Adrenal gland (tissue), 12 donors: ENCODE data around the gene FRMD3. TPM values are rescaled to one million over a fixed set of nuclear protein-coding genes. Genes with fewer than 3 reads are reported as not detected.
A peak's percentile ranks its signal among the peaks of the same experiment; 100 is the strongest.

Experiments used
- DNase-seq, 7 donors: peaks; one replicate each; pipeline ENCODE4 v3.0.0-alpha.2; 2019 to 2020
- H3K27ac ChIP-seq, 5 donors: fragments of 200-600 bp; sonication (generic) in 4 of 5; 1 replicate in 3 of 5; 2 replicates in 2 of 5; pipeline versions ENCODE4 v1.5.1 to v1.8.0; 2016 to 2020; ENCODE audit warnings: mild to moderate bottlenecking in 1 of 5
- H3K27me3 ChIP-seq: fragments of 200-600 bp; 2 replicates; pipeline ENCODE4 v1.8.0; 2021
- H3K36me3 ChIP-seq, 2 donors: fragments of 200-600 bp; replicated peaks in 1 of 2; 1 replicate in 1 of 2; 2 replicates in 1 of 2; pipeline versions ENCODE4 v1.5.1 to v1.8.0; 2018 to 2022
- H3K4me1 ChIP-seq, 2 donors: fragments of 200-600 bp; replicated peaks in 1 of 2; 1 replicate in 1 of 2; 2 replicates in 1 of 2; pipeline versions ENCODE4 v1.5.1 to v1.8.0; 2018 to 2021
- H3K4me3 ChIP-seq, 4 donors: fragments of 200-600 bp; sonication (generic) in 3 of 4; one replicate each; pipeline ENCODE4 v1.5.1; 2016 to 2018
- H3K9me3 ChIP-seq, 3 donors: fragments of 200-600 bp; sonication (generic) in 1 of 3; replicated peaks in 1 of 3; 1 replicate in 2 of 3; 2 replicates in 1 of 3; pipeline versions ENCODE4 v1.5.1 to v1.8.0; 2016 to 2021
- POLR2A ChIP-seq, 2 donors: fragments of 450-650 bp; IDR thresholded peaks; one replicate each; pipeline ENCODE4 v1.6.1; 2017; ENCODE audit warnings: antibody characterized with exemption in 2 of 2, mild to moderate bottlenecking in 2 of 2, moderate library complexity in 1 of 2
- WGBS, 4 donors: extraction: QIAGEN DNeasy Blood & Tissue Kit in 2 of 4; methylation state at CpG; one replicate each; pipeline versions ENCODE4 v1.1.5 to v1.1.7; 2013 to 2017; 5-methylcytosine and 5-hydroxymethylcytosine counted together
- intact Hi-C, 2 donors: fragments of 100-400 bp; cut with DNase I; formaldehyde crosslinking; loops; one replicate each; pipeline versions ENCODE4 v1.14.1 to v1.15.0; 2022 to 2023
- polyA plus RNA-seq, 3 donors: library from polyadenylated mRNA; stranded (reverse); fragments of 200-250 nt in 2 of 3; fragments of 350-450 nt in 1 of 3; fragmentation: Illumina TruSeq in 1 of 3; extraction: RNeasy Lipid Tissue Mini Kit (QIAGEN cat#74804) in 1 of 3; gene quantifications; one replicate each; pipeline ENCODE4 v1.2.3, GENCODE V29; 2013 to 2014
- total RNA-seq, 9 donors: library from RNA; depleted of rRNA in 4 of 9; stranded (reverse); fragments of >200 nt in 4 of 9; fragments of 120-200 nt in 1 of 9; fragmentation: NEBNext Ultra II Directional in 1 of 9; extraction: Animal tissue kit (Norgen Biotek cat#: 25700) in 1 of 9; gene quantifications; one replicate each; pipeline versions ENCODE4 v1.1.0 to v1.2.4, GENCODE V29; 2013 to 2023
- TF ChIP-seq, protein P1 (sequence below), 6 experiments: fragments of 450-650 bp in 4 of 6; fragments of 200-600 bp in 2 of 6; sonication (generic) in 1 of 6; IDR thresholded peaks; 1 replicate in 5 of 6; 2 replicates in 1 of 6; pipeline versions ENCODE4 v1.5.1 to v1.8.0; 2016 to 2021; ENCODE audit warnings: antibody characterized with exemption in 6 of 6, mild to moderate bottlenecking in 2 of 6, moderate library complexity in 1 of 6
- donor health status: healthy with polysubstance abuse.
- donor health status: Bipolar disorder and iron deficiency.
- donor health status: DM: yes; HTN: yes; CAD: no.
- donor health status: DM: no; HTN: no; CAD: no.
- donor health status: DM: no; HTN: no; CAD: no.
- donor health status: DM: yes; HTN: yes; CAD: no.

The FRMD3 gene
- total and polyA plus RNA-seq, 12 donors, result 1.8 to 32.9 (median 13.6) TPM

DNA sequence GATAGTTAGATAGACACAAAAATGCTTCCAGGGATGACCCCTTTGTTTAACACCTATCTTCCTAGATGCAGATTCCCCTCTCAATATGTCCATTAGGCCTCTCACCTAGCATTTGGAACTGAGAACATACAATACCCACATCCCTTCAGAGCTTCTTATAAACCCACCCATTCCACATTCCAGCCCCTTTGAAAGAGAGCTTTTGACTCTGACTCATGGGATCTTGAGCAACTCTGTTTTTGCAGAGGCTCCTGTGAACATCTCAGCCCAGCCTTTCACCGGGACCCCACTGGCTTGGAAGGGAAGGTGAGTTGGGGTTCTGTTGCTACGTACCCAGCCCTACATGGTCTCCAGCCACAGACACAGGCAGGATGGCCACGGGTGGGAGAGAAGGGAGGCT lies 195.5 kb downstream of the FRMD3 start:
- H3K27me3 ChIP-seq, result no peaks in the 10 kb centered on the region
- H3K4me3 ChIP-seq, result no peak overlapping the region
- TF ChIP-seq, protein P1, sequence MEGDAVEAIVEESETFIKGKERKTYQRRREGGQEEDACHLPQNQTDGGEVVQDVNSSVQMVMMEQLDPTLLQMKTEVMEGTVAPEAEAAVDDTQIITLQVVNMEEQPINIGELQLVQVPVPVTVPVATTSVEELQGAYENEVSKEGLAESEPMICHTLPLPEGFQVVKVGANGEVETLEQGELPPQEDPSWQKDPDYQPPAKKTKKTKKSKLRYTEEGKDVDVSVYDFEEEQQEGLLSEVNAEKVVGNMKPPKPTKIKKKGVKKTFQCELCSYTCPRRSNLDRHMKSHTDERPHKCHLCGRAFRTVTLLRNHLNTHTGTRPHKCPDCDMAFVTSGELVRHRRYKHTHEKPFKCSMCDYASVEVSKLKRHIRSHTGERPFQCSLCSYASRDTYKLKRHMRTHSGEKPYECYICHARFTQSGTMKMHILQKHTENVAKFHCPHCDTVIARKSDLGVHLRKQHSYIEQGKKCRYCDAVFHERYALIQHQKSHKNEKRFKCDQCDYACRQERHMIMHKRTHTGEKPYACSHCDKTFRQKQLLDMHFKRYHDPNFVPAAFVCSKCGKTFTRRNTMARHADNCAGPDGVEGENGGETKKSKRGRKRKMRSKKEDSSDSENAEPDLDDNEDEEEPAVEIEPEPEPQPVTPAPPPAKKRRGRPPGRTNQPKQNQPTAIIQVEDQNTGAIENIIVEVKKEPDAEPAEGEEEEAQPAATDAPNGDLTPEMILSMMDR (IDR thresholded peaks at IDR 0.05), result no peak
- TF ChIP-seq POLR2A (IDR thresholded peaks at IDR 0.05), result no peak
- H3K4me1 ChIP-seq, result peaks cover 5 to 10% of the 10 kb centered on the region in 2 donors
- DNase-seq, result no peak
- intact Hi-C loops, result no loop called here
- WGBS, 4 donors, result 90 to 96% (median 95%) methylated on average over 3 of the region's 3 CpGs
- no peak overlapping the region for H3K27ac ChIP-seq
- no peaks in the 10 kb centered on the region for H3K9me3 ChIP-seq
- no peaks in the 10 kb centered on the region for H3K36me3 ChIP-seq

DNA sequence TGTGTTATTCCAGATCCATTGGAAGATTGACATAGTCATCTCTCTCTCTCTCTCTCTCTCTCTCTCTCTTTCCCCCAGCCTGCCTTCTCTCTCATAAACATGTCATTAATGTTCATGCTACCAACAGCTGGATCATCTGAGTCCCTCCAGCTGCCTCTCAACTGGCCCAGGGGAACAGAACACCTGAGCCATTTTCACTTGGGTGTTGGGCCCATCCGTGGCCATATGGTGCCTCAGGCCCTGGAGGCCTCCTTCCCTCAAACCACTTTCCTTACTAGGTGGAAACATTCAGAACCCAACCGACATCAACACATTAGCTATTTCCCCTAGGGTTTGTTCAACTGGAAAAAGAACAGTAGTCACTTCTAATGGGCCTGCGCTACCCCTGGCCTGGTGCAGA lies 196.2 kb downstream of the FRMD3 start:
- Histone ChIP-seq H3K9me3 (no peaks in the 10 kb centered on the region), H3K36me3 (no peaks in the 10 kb centered on the region), H3K27me3 (no peaks in the 10 kb centered on the region), H3K27ac (no peak overlapping the region), H3K4me3 (no peak overlapping the region), H3K4me1 (peaks cover 5% of the 10 kb centered on the region in 2 donors)
- 89 to 98% (median 96%) methylated on average over 3 of the region's 3 CpGs for WGBS, 4 donors
- DNase-seq, result no peak
- intact Hi-C loops, result no loop called here
- no peak for TF ChIP-seq POLR2A (IDR thresholded peaks at IDR 0.05)
- TF ChIP-seq, protein P1 (IDR thresholded peaks at IDR 0.05), result no peak

DNA sequence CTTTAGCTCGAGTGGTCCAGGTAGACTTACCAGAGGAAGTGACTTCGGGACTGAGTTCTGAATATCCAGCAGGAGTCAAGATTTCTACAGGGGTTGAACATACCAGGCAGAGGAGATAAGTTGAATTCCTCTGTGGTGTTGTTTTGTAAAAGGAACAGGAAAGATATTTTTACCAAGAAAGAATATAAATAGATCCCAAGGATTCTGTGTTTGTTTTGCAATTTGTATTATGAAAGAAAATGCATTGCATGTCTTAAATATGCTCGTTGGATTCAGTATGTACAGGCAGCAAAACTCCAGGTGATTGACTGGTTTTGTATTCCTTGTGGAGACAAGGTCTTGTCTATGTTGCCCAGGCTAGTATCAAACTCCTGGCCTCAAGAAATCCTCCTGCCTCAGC lies 197.8 kb downstream of the FRMD3 start:
- DNase-seq, result no peak
- intact Hi-C loops, result no loop called here
- Histone ChIP-seq H3K9me3 (no peaks in the 10 kb centered on the region), H3K4me1 (no peaks in the 10 kb centered on the region), H3K36me3 (no peaks in the 10 kb centered on the region), H3K4me3 (no peak overlapping the region), H3K27me3 (no peaks in the 10 kb centered on the region), H3K27ac (peak overlapping the region in 1 of 5 donors; percentile 18)
- 48 to 65% (median 57%) methylated on average over 3 of the region's 3 CpGs for WGBS, 4 donors
- TF ChIP-seq POLR2A (IDR thresholded peaks at IDR 0.05), result no peak
- TF ChIP-seq, protein P1 (IDR thresholded peaks at IDR 0.05), result no peak

DNA sequence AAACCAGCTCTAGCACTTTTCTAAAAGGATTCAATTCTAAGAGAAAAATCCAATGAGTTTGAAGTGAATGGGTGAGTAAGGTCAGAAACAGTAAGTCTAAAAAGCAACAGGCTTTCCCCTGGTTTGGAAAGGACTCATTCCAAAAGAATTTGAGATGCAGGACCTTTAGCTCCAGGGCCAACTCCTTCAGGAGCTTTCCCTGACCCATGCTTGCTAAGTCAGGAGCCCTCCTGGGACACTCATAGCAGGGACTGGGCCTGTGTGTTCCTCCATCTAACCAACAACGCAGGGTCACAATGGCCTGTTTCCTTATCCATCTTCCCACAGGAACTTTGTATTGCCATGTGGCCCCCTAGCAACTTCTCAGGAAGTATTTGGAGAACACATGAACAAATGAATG lies 198.8 kb downstream of the FRMD3 start:
- H3K9me3 ChIP-seq, result no peaks in the 10 kb centered on the region
- intact Hi-C loops, result no loop called here
- H3K27me3 ChIP-seq, result no peaks in the 10 kb centered on the region
- DNase-seq, result no peak
- TF ChIP-seq POLR2A (IDR thresholded peaks at IDR 0.05), result no peak
- TF ChIP-seq, protein P1 (IDR thresholded peaks at IDR 0.05), result no peak
- WGBS, 4 donors, result 57 to 96% (median 72%) methylated on average over 1 of the region's 1 CpG
- H3K27ac ChIP-seq, result peak overlapping the region in 1 of 5 donors; percentile 18
- no peak overlapping the region for H3K4me3 ChIP-seq
- no peaks in the 10 kb centered on the region for H3K36me3 ChIP-seq
- H3K4me1 ChIP-seq, result peaks cover 0 to 2% of the 10 kb centered on the region in 2 donors
